NCI-H510A (cell line): ENCODE results near the gene TFG.
"Not testable (repeated sequence)": the region's sequence is repeated elsewhere in the genome, so short reads cannot be mapped to it uniquely, and the experiment has no call there.

Experiments
- DNase-seq: peaks from one replicate; lab custom pipeline; 2025; lab: John Stamatoyannopoulos, UW

The TFG gene

DNA sequence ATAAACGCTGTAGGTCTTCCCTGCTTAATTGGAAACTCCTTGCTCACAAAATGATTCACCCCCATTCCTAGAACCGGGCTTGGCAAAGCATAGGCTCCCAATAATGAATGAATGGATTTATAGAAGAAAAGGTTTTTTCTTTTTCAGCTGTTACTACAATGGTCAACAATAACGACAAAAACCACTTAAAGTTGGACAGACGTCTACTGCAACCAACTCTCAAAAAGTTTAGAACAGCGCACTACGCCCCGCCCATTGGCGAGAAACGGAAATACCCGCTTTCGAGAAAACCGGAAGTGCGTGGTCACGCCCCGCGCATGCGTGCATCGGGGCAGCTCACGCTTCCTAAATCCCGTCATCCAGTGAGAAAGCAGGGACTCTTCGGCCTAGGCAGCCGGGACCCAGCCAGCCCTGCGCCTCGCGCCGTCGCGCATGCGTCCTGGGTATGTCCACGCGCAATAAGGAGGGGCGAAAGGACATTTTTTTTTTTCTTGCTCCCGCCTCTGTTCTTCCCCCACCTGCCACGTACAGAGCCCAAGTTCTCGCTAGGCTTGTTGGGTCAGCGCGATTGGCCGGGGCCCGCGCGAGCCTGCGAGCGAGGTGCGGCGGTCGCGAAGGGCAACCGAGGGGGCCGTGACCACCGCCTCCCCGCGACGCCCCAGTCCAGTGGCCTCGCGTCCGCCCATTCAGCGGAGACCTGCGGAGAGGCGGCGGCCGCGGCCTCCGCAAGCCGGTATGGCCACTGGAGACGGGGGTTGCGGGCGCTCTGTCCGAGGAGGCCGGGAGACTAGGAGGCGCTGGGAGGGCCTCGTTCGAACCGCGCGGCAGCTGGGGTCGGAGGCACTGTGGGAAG is at the start of gene TFG:
TFG (plus strand) TSS at position 506 of the 853 bp plus-strand sequence. CDS start 4,192 bp downstream, outside the sequence.
- DNase-seq = peak; percentile 70

DNA sequence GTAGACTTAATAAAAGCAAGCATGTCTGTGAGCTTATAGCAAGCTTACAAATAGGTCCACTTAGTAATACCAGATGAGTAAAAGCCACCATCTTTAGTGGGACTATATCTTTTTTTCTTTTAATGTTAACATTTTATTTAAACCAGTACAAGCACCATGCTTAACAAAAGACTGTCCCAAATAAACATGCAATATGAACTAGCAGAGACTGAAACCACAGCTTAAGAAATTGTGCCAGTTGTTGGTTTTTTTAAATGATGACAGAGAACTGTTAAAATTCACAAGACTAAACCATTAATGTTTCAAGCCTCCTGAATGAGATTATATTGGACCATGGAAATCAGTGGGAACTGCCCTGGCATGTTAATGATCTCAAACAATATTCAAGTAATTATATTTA is 48.0 kb upstream of the TFG start:
- not testable (repeated sequence) for DNase-seq

DNA sequence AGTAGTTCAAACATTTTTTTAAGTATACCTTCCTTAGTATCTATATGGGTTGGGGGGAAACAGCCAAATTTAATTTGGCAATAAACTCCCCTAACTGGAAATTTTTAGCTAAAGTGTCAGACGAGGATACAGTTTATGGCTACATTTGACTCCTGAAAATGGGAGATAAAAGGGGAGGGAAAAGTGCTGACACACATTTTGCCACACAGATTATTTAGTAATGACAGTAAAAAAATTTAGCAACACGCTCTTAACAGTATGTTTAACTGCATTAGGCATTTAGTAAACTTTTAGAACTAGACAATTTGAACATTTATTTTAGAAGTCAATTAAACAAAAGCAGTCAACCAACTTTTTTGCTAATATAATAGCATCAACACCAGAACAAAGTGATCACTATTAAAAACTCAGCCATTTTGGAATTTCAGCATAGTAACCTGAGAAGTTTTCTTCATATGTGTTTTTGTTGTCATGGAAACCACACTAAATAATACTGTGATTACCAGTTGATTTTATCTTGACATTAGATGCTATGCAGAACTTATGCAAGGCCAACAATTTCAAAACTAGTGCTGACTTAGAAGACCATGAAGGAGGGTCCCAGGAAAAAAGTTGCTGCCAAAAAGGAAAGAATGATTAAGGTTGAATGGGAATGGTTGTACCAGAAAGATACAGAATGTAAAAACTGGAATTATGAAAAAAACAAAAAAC is 47.0 kb upstream of the TFG start:
- no peak for DNase-seq

DNA sequence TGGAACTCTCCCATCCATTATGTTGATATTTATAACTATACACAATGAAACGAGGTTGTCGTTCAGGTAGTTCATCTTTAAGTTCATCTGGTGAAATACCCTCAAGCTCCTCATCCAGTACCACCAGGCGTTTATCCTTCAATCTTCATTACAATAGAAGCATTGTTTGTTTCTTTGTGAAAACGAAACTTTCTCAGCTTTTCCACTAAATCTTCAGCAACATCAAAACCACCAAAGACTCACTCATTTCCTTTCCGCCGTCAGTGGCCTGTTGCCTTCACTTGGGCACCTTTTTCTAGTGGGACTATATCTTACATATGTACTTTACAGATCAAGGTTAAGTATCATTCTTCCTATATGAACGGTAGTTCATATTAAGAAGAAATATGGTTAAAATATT is 44.1 kb upstream of the TFG start:
- DNase-seq = no peak

DNA sequence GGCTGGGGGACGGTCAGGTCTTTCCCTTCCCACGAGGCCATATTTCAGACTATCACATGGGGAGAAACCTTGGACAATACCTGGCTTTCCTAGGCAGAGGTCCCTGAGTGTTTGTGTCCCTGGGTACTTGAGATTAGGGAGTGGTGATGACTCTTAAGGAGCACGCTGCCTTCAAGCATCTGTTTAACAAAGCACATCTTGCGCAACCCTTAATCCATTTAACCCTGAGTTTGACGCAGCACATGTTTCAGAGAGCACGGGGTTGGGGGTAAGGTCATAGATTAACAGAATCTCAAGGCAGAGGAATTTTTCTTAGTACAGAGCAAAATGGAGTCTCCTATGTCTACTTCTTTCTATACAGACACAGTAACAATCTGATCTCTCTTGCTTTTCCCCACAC is 42.6 kb upstream of the TFG start:
- not testable (repeated sequence) for DNase-seq

DNA sequence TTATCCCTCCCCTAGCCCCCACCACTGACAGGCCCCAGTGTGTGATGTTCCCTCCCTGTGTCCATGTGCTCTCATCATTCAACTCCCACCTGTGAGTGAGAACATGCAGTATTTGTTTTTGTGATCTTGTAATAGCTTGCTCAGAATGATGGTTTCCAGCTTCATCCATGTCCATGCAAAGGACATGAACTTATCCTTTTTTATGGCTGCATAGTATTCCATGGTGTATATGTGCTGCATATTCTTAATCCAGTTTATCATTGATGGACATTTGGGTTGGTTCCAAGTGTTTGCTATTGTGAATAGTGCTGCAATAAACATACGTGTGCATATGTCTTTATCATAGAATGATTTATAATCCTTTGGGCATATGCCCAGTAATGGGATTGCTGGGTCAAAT is 42.0 kb upstream of the TFG start:
- not testable (repeated sequence) for DNase-seq

DNA sequence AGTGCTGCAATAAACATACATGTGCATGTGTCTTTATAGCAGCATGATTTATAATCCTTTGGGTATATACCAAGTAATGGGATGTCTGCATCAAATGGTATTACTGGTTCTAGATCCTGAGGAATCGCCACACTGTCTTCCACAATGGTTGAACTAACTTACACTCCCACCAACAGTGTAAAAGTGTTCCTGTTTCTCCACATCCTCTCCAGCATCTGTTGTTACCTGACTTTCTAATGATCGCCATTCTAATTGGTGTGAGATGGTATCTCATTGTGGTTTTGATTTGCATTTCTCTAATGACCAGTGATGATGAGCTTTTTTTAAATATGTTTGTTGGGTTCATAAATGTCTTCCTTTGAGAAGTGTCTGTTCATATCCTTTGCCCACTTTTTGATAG is 38.3 kb upstream of the TFG start:
- not testable (repeated sequence) for DNase-seq

DNA sequence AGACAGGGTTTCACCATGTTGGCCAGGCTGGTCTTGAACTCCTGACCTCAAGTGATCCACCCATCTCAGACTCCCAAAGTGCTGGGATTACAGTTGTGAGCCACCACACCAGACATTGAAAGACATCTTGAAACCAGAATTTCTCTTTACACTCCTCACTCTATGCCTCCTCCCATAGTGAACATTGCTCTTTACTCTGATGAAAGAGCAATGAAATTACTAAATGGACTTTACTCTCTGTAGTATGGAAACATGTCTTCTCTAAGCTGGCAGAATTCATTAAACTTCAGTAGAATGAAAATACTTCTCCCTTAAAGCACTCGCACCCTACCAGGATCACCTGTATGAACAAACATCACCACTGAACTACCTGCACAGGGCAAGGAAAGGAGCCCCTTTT is 27.8 kb upstream of the TFG start:
- DNase-seq = no peak

DNA sequence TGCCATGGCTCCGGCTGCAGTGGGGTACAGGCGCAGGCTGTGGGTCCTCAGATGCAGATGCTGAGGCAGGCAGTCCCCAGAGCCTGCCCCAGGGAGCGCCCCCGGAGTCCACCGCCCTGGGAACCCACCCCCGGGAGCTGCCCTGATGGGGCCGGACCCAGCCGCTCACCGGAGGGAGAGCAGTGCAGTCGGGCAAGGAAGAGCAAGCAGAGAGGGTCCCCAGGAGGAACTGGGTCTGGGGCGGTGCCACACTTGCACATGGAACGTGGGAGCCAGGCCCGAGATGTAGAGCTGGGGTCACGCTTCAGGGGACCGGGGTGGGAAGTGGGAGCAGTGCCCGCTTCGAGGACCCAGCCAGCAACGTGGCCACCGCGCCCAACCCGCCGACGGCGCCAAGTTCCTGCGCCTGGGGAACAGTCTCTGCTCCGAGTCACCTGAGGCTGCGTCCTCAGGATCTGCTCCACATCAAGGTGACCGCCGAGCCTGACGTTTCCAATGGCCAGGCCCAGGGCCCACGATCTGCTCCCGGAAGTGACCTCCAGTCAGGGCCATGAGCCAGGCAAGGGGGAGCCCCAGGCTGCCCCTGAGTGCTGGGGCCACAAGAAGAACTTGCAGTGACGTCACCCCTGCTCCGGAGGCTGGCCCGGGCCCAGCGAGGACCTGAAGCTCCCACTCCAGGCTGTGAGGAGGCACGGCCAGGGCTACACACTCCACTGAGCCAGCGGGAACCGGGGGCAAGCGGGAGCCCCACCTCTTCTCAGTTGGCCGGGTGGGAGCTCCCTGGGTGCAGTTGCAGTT is 27.0 kb upstream of the TFG start:
- DNase-seq = no peak

DNA sequence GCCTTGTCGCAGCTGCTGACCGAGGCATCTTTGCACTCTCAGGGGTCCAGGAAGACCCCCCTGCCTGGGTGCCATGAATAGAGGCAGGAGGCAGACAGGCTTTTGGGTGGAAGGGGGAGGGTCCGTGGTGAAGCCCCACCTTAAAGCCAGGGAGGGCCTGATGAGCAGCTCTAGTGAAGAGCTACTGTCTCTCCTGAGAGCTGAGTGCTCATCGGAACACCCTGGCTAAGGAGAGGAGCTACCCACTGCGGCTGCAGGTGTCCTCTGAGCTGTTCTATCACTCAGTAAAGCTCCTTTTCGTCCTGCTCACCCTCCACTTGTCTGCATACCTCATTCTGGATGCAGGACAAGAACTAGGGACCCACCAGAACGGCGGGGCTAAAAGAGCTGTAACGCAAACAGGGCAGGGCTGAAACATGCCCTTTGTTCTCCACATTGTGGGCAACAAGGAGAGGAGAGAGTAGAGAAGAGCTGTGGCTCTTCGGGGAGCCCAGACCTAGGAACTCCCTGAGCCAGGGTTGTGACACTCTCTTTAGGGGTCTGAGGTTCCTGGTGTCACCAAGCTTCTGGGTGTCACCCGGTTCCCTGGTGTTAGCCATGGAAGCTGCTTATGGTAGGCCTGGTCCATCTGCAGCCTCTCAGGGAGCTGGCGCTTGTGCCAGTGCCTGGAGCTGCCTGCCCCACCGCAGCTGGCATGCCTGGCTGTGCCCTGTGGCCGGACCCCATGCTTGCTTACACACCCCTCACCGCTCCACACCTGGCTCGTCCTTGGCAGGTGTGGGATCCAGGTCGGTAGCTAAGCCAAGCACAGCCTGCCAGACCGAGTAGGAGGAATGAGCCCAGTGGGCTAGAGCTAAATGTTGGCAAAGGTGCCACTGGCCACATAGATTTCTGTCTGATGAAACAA is 26.2 kb upstream of the TFG start:
- DNase-seq = no peak

DNA sequence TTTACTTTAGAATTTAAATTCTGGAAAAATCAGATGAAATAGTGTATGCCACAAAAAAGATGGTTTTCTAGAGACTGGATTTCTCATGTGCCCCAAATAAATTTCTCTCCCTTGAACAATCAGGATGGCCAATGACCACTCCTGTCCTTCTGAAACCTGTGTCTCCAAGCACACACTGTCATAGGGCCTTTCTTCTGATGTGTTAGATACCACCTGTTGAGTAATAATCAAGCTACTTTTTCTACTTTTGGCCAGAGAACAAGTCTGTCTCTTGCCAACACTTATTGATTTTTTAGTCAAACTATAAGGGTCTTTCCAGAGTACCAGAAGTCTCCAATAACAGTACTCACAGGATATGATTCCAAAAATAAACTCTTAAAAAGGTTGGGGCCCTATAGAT is 16.1 kb upstream of the TFG start:
- no peak for DNase-seq

DNA sequence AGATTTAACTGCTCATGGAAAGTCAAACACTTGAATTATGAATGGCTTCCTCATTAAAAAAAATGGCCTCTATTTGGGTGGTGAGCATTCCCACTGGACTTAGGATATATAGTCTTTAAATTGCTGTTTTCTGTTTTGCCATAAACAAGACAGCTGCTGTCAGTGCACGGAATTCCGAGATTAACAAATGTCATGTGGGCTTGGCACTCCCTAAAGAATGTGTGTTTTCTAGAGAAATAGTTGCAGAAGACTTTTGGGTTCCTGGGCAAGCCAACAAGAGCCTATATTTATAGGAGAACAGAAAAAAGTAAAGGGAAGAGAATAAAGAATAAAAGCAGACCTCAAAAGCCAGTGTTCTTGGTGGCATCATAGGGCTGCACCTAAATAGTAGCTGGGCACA is 13.6 kb upstream of the TFG start:
- DNase-seq = no peak

DNA sequence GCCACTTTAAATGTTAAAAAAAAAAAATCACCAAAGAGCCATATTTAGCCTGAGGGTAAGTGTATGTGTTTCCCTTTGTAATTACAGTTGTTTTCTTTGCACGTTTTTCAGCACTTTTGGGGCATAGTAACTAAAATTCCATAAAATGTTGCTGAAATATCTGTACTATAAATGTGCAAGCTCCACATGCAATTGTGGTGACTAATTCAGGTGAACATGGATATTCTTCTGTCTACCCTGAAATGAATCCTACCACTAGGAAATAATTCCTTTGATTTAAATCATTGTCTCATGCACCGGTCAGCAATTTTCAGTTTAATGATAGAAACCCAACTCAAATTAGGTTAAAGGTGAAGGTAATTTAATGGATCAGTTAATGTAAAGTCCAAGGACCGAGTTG is 13.1 kb upstream of the TFG start:
- no peak for DNase-seq

DNA sequence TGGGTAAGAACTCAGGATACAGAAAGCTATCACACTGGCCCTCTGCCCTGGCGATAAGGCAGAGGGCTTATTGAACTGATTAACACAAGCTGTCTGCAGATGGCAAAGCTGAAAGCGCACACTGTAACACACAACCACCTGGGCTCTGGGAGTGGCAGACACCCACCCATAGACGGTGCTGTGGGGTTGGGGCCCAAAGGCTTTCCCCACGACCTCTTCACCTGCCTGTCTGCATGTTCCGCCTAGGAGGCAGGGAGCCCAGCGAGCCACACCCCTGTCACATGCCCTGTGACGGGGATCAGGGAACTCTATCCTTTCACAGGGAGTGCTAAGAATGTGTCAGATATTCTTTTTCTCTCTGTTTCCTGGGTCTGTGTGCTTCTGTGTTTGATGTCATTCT is 12.1 kb upstream of the TFG start:
- DNase-seq = no peak

DNA sequence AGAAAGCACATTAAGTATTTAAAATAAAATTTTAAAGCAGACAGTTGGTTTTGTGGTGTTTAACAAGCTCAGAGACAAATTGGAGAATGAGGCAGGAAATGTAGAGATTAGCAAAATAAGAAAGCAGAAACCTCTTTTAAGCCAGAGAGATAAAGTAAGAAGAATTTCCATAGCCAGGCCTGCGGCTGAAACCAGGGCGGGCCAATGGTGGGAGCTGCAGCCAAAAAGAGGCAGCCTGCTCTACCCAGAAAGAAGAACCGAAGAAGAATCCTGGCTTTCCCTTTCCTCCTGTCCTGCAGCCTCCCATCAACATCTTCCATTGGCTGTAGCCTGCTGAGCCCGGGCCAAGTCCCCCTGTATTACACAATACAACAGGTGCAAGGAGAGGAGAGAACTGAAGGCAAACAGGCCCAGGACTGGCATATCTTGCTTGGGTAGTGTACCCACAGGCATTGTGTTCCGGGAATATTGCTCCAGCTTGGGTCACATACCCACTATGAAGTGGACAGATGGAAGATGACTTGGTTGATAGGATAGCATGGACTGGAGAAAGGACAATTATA is 11.5 kb upstream of the TFG start:
- no peak for DNase-seq

DNA sequence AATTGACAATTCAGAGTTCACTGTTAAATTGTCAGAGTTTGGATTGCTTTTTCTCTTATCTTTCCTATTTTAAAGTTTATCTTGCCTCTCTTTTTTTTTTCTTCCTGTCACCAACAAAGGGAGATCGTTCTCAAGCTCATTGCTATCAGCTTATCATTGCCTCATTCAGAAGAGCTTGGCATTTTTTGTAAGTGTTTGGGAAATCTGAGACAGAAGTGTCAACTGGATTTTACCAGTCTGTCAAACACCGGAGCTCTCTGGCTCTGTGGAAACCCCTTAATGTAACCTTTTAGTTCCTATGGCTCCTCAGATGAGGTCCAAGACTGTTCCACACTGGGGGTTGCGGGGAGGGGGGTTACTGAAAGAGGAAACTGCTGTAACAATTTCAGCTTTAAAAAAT is 10.6 kb upstream of the TFG start:
- DNase-seq = no peak

DNA sequence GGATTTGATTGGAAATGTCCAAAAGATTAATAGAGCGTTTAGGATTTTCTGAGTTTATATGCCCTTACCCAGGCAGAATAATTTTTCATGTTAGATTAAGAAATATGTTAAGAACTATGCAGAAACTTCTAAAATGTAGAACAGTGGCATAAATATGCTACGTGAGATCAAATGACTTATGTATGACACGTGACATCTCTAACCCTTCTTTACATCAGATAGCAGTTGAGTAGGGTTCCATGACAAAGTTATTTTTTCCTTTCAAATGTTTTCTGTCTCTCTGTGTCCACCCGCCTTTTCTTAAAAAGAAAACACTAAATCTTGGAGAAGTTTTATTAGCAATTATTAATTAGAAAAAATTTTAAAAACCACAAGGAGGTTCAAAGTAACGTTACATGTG is 8.6 kb upstream of the TFG start:
- DNase-seq = no peak

DNA sequence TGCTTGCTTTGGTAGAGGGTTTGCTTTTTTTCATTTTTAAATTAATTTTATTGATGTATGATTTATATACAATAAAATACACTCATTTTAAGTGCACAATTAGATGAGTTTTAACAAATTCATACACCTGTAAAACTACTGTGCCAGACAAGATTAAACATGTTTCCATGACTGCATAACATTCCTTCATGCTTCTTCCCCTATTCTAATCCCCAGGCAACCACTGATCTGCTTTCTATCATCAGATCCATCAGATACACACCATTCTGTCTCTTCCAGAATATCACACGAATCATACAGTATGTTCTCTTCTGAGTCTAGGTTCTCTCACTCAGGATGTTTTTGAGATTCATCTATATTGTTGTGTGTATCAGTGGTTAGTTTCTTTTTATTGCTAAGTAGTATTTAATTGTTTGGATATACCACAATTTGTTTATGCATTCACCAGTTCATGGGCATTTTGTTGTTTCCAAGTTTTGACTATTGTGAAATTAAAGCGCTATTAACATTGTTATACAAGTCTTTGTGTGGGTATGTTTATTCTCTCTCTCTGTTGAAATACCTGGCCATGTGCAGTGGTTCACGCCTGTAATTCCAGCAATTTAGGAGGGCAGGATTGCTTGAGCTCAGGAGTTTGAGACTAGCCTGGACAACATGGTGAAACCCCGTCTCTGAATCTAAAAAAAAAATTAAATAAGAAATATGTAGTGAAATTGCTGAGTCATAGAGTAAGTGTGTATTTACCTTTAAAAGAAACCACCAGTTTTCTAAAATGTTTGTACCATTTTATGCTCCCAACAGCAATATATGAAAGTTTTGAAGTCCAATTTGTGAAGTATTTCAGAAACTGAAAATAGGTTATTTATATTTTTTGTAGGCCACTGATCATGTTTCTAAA is 7.0 kb upstream of the TFG start:
- no peak for DNase-seq

DNA sequence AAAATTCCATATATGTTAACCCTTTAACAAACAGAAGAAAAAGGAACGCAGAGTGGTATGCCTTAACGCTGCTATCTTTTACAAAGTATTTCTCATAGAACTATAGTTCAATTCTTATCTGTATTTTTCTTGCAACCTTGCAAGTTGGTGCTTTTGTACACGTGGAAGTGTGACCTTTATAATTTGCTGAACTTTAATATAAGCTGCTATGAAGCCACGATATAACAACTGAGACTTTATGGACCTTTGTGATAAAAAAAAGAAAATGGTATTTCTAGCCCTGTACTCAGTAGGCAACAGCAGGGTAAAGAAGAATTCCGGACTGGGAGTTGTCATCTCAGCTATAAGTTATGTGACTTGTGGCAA is 6.3 kb upstream of the TFG start:
- no peak for DNase-seq

DNA sequence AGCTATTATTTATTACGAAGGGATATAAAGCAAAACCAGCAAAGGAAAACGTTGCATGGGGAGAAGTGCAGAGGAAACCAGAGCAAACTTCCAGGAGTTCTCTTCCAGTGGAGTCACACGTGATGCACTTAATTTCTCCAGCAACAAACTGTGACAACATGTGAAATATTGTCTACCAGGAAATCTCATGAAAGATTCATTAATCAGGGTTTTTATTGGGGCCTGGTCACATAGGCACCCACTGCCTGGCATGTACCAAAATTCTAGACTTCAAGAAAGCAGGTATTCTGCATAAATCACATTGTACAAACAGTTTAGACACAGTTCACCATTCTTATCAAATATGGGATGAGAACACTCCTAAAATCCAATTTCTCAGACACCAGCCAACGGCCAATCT is 5.4 kb upstream of the TFG start:
- no peak for DNase-seq
